Ovary (tissue), 9 donors: ENCODE data around the gene USP36. TPM values are rescaled to one million over a fixed set of nuclear protein-coding genes. Genes with fewer than 3 reads are reported as not detected.
"Not testable (repeated sequence)": the region's sequence is repeated elsewhere in the genome, so short reads cannot be mapped to it uniquely, and the experiment has no call there.

Experiments
- DNase-seq, 5 donors: peaks; one replicate each; pipeline ENCODE4 v3.0.0-alpha.2; 2019 to 2020
- H3K27ac ChIP-seq, 2 donors: fragments of 200-600 bp; one replicate each; pipeline versions ENCODE4 v1.5.1 to v1.8.0; 2019 to 2022
- H3K27me3 ChIP-seq: fragments of 200-600 bp; one replicate; pipeline ENCODE4 v1.8.0; 2022
- H3K36me3 ChIP-seq: fragments of 200-600 bp; sonication (generic); one replicate; pipeline ENCODE4 v1.5.1; 2019
- H3K4me1 ChIP-seq: one replicate; pipeline ENCODE4 v1.8.1; 2013; ENCODE audit warnings: mild to moderate bottlenecking, moderate library complexity; ENCODE audit not compliant: insufficient read depth
- H3K4me3 ChIP-seq: fragments of 200-600 bp; sonication (generic); one replicate; pipeline ENCODE4 v1.5.1; 2017
- H3K9me3 ChIP-seq, 2 donors: fragments of 200-600 bp in 1 of 2; sonication (generic) in 1 of 2; one replicate each; pipeline versions ENCODE4 v1.5.1 to v1.8.1; 2013 to 2019; ENCODE audit warnings: mild to moderate bottlenecking in 1 of 2, moderate library complexity in 1 of 2
- CTCF ChIP-seq, 3 donors: fragments of 450-650 bp in 2 of 3; fragments of 200-600 bp in 1 of 3; IDR thresholded peaks; one replicate each; pipeline versions ENCODE4 v1.5.1 to v1.8.0; 2016 to 2022; ENCODE audit warnings: antibody characterized with exemption in 3 of 3, mild to moderate bottlenecking in 1 of 3
- EP300 ChIP-seq: sonication (generic); formaldehyde crosslinking; IDR thresholded peaks from one replicate; pipeline ENCODE4 v1.6.1; 2017; ENCODE audit warnings: antibody characterized with exemption
- POLR2A ChIP-seq: fragments of 450-650 bp; IDR thresholded peaks from one replicate; pipeline ENCODE4 v1.6.1; 2017; ENCODE audit warnings: antibody characterized with exemption, mild to moderate bottlenecking, moderate library complexity
- WGBS, 3 donors: extraction: QIAGEN DNeasy Blood & Tissue Kit in 1 of 3; methylation state at CpG; one replicate each; pipeline versions ENCODE4 v1.1.5 to v1.1.7; 2013 to 2017; 5-methylcytosine and 5-hydroxymethylcytosine counted together
- intact Hi-C, 4 donors: fragments of 100-400 bp; cut with DNase I; formaldehyde crosslinking; loops; one replicate each; pipeline versions ENCODE4 v1.11.0 to v1.15.1; 2022 to 2023
- polyA plus RNA-seq, 2 donors: library from polyadenylated mRNA; stranded (reverse); fragments of 200-250 nt in 1 of 2; fragments of 350-450 nt in 1 of 2; fragmentation: Illumina TruSeq in 1 of 2; extraction: RNeasy Lipid Tissue Mini Kit (QIAGEN cat#74804) in 1 of 2; gene quantifications; one replicate each; pipeline ENCODE4 v1.2.3, GENCODE V29; 2013 to 2014
- total RNA-seq, 7 donors: library from RNA; depleted of rRNA in 2 of 7; stranded (reverse); fragments of >200 nt in 2 of 7; fragmentation: NEBNext Ultra II Directional in 3 of 7; extraction: Animal tissue kit (Norgen Biotek cat#: 25700) in 3 of 7; gene quantifications; one replicate each; pipeline versions ENCODE4 v1.1.0 to v1.2.4, GENCODE V29; 2016 to 2023
- donor health status: DM: no; HTN: no; CAD: no; lungs with moderate emphysema.
- donor health status: DM: no; HTN: no; CAD: no.
- donor health status: Bipolar disorder and iron deficiency.
- donor health status: DM: yes; HTN: yes; CAD: no.
- donor health status: DM: no; HTN: no; CAD: no.
- donor health status: DM: yes; HTN: yes; CAD: no.

Gene USP36
- total and polyA plus RNA-seq, 9 donors, result 38.7 to 127 (median 67.4) TPM

- H3K36me3 ChIP-seq, result no peaks in the 10 kb centered on the region
- H3K9me3 ChIP-seq, result no peaks in the 10 kb centered on the region
- WGBS, 3 donors, result 83 to 87% (median 84%) methylated on average over 13 of the region's 13 CpGs
- no peaks in the 10 kb centered on the region for H3K4me1 ChIP-seq
- intact Hi-C loops, result no loop called here
- DNase-seq, result no peak
- H3K4me3 ChIP-seq, result no peak overlapping the region
- TF ChIP-seq POLR2A (no peak), EP300 (no peak), CTCF (IDR thresholded peaks at IDR 0.05) (no peak)
- H3K27me3 ChIP-seq, result no peaks in the 10 kb centered on the region
- no peak overlapping the region for H3K27ac ChIP-seq
Observed at GRCh38 chr17:78753316-78754250, 87.0 kb downstream of the USP36 start.

GRCh38 chr17:78751447-78752161, 89.0 kb downstream of the USP36 start:
- intact Hi-C loops, result no loop called here
- no peaks in the 10 kb centered on the region for H3K27me3 ChIP-seq
- no peaks in the 10 kb centered on the region for H3K9me3 ChIP-seq
- no peak overlapping the region for H3K4me3 ChIP-seq
- peaks cover 4% of the 10 kb centered on the region for H3K4me1 ChIP-seq
- DNase-seq, result no peak
- no peak overlapping the region for H3K27ac ChIP-seq
- H3K36me3 ChIP-seq, result no peaks in the 10 kb centered on the region
- 91 to 94% (median 92%) methylated on average over 14 of the region's 14 CpGs for WGBS, 3 donors
- TF ChIP-seq POLR2A, result no peak
- TF ChIP-seq CTCF (IDR thresholded peaks at IDR 0.05), result no peak
- TF ChIP-seq EP300, result no peak

- H3K27me3 ChIP-seq, H3K36me3 ChIP-seq, H3K4me3 ChIP-seq, intact Hi-C loops, H3K27ac ChIP-seq, H3K4me1 ChIP-seq, H3K9me3 ChIP-seq, DNase-seq: not testable (repeated sequence)
- WGBS, 3 donors, result 88 to 97% (median 96%) methylated on average over 5 of the region's 5 CpGs
Observed at GRCh38 chr17:78751000-78751399, 89.6 kb downstream of the USP36 start.

- intact Hi-C loops, result no loop called here
- Histone ChIP-seq H3K27ac (no peak overlapping the region), H3K4me3 (no peak overlapping the region), H3K27me3 (no peaks in the 10 kb centered on the region), H3K9me3 (no peaks in the 10 kb centered on the region), H3K4me1 (peaks cover 10% of the 10 kb centered on the region), H3K36me3 (no peaks in the 10 kb centered on the region)
- 78 to 83% (median 83%) methylated on average over 8 of the region's 8 CpGs for WGBS, 3 donors
- DNase-seq, result peak in 1 of 5 donors; percentile 38
- TF ChIP-seq POLR2A (no peak), CTCF (IDR thresholded peaks at IDR 0.05) (no peak), EP300 (no peak)
Observed at GRCh38 chr17:78748730-78749317, 91.8 kb downstream of the USP36 start.
